Putamen (tissue), 1 donor: ENCODE results near the gene PALM3.

Experiments
- DNase-seq: peaks from one replicate; pipeline ENCODE4 v3.0.0-alpha.2; 2016; ENCODE audit warnings: low spot score

PALM3 gene, protein sequence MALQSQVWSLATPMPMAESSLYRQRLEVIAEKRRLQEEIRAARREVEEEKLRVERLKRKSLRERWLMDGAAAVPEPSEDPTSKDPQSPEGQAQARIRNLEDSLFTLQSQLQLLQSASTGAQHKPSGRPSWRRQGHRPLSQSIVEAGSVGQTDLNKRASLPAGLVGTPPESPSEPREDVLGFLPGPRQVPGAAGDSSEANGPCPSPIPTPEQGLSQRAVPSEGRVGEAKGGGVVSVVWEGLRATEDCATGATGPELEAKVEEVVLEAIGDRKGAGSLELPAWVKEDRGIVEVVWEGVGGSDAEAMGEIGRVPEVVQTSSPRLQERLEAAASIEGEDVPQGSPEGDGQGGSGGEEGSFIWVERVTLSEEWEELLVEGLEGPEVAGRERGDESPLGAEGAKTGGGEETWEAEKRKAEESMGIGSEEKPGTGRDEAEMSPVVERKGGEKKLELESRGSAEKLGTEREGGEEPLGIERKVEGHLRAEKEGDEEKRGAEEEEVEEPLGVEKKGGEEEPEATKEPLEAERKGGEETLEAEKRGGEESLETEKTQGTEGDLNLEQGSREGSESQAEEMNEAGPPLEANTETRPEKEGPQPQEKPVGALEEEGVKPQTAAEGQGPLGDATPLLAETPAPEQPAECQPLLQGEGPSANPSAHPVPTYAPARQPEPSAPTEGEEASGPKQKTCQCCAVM

GRCh38 chr19:14061751-14062557 is at the start of gene PALM3:
TSS of gene PALM3 (minus strand) at chr19:14062076. CDS start at chr19:14061980, 96 bp downstream.
- no peak for DNase-seq

DNA sequence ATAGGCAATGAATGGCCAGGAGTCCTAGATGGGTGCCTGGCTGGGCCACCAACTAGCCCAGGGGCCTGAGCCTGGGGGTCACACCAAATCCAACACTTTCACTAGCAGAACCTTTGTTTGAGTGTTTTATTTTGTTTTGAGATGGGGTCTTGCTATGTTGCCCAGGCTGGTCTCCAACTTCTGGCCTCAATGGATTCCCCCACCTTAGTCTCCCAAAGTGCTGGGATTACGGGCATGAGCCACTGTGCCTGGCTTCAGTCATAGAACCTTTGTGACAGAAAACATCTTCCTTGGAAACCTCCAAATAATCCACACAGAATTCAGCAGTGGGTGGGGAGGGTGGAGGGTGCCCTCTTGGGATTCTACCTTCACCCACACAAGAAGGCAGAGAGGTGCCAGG is 49.6 kb upstream of the PALM3 start:
- no peak for DNase-seq

DNA sequence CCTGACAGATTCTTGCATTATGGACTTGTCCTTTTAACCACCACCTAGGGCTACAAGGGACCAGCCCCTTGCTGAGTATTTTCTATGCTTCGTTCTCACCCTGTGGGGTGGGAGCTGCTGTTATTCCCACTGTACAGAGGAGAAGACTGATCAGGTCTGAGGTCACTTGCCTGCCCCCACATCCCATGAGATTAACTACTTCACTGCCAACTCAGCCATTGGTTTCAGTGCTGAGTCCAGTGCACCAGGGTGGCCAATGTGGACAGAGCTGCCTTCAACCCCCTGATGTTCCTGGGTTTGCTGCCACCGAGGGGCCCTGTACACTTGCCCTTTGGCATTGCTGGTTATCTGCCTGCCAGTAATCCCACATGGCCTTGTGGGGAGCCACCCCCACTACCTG is 48.8 kb upstream of the PALM3 start:
- DNase-seq: no peak

GRCh38 chr19:14107581-14108461 is 45.9 kb upstream of the PALM3 start:
- DNase-seq: no peak

DNA sequence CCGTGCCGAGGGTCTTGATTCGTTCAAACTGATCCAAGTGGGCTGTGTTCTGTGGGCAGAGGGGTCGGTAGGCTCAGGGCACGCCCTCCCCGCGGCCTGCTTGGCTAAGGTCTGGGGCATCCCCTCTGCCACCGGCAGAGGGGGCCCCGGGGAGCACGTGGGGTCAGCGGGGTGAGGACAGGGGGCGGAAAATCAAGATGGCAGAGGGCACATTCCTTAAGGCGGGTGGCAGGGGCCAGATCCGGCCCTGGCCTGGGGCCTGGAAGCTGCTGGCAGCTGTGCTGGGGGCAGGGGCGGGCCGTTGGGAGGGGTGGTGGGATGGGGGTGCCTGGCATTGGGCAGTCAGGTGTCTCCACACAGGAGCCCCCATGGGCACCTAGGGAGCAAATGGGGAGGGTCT is 45.0 kb upstream of the PALM3 start:
- no peak for DNase-seq

DNA sequence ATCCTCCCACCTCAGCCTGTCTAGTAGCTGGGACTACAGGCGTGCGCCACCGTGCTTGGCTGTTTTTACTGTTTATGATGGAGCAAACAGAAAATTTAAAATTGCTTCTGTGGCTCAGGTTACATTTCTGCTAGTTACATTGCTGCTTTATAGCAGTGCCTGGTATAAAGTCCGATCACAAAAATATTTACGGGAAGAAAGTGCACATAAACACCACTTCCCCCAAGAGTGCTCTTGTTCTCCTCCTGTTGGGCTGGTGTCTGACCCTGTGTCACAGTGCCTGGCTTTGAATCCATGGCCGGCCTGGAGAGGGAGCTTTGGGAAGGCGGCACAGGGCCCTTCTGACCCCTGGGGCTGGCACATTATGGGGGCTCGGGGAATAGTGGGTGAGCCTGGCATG is 43.8 kb upstream of the PALM3 start:
- DNase-seq: no peak

DNA sequence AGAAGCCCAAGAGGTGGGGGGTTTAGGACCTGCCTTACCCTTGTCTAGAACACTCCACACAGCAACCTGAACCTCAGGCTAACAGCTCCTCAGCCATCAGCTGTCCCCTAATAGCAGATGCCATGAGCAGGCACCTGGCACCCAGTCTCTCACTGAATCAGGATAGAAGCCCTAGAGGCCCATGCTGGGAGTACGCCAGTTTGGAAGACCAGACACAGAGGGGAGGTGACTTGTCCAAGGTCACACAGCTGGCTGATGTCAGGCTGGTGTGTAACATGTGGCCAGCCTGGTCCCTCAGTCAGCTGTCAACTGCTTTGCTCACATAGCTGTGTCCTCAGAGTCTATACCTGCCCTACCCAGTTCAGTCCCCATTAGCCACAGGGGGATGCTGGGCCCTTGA is 41.4 kb upstream of the PALM3 start:
- no peak for DNase-seq

DNA sequence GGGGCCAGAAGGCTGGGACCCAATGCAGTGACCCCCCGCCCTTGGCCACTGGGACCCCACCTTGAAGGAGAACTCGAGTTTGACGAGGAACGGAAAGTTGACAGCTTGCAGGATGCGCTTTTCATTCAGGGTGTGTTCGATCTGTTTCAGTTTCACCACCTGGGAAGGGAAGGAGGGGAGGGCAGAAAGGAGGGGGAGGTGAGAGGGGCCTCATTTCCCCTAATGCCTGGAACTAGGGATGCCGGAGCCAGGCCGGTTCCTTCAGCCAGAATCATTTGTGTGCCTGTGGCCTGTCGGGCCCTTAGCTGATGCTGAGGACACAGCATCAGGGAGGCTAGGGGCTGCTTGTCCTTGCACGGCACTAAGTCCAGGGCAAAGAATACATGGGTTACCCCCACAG is 40.9 kb upstream of the PALM3 start:
- no peak for DNase-seq

GRCh38 chr19:14102102-14102696 is 40.3 kb upstream of the PALM3 start:
- no peak for DNase-seq

DNA sequence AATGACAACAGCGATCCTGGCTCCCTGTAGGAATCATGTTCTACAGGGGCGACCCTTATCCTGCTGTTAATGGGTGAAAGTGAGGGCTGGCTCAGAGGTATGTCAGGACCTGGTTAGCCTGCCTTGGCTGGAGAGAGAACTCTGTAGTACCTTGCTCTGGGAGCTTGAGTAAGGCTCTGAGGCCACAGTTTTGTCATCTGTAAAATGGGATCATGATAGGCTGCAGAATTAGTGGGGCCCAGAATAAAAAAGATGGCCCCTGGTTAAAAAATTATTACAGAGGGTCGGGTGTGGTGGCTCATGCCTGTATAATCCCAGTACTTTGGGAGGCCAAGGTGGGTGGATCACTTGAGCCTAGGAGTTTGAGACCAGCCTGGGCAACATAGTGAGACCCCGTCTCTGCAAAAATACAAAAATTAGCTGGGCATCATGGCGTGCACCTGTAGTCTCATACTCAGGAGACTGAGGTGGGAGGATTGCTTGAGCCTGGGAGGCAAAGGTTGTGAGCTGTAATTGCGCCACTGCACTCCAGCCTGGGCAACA is 39.2 kb upstream of the PALM3 start:
- no peak for DNase-seq

DNA sequence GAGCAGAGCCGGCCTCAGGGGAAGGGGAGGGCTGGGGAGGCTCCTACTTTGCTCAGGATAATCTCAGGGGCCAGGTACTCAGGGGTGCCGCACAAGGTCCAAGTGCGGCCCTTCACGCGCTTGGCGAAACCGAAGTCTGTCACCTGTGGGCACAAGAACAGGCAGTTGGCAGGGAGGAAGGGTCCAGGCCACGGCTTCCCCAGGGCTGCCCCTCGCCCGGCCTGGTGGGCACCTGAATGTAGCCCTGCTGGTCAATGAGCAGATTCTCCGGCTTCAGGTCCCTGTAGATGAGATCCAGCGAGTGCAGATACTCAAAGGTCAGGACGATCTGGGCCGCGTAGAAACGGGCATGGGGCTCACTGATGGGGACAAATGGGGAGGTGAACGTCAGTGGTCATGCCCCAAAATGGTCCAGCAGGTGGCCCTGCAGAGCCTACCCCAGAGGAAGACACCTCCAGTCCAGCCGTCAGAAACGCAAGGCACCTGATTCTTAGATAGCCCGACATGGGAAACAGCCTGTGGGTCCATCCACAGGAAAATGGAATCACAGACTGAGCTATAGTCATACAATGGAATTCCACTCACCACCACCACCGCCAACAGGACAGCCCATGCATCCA is 35.8 kb upstream of the PALM3 start:
- DNase-seq: no peak

DNA sequence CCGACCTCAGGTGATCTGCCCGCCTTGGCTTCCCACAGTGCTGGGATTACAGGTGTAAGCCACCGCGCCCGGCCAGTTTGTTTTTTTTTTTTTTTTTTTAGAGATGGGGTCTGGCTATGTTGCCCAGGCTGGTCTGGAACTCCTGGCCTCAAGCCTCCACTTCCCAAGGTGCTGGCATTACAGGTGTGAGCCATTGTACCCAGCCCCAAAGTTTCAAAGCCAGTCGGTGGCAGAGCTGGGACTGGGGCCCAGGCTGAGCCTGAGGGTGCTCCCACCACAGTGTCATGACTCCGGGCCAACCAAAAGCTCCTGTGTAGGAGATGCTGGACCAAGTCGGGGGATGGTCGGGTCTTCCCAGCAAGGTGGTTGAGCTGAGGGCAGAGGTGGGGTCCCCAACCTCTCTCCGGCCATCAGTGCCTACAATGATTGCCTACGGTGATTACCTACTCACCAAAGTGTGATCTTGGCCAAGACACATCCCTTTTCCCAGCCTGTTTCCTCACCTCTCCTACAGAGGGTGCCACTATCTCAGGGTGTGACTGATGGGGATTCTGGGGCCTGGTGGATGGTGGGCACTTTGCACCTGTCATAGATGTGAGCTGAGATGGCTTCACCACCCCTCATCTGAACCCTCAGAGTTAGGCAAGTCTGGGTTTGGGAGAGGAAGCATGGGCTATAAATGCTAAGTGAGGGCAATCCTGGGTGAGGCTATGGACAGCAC is 34.6 kb upstream of the PALM3 start:
- DNase-seq: no peak

GRCh38 chr19:14094854-14095253 is 33.0 kb upstream of the PALM3 start:
- no peak for DNase-seq

DNA sequence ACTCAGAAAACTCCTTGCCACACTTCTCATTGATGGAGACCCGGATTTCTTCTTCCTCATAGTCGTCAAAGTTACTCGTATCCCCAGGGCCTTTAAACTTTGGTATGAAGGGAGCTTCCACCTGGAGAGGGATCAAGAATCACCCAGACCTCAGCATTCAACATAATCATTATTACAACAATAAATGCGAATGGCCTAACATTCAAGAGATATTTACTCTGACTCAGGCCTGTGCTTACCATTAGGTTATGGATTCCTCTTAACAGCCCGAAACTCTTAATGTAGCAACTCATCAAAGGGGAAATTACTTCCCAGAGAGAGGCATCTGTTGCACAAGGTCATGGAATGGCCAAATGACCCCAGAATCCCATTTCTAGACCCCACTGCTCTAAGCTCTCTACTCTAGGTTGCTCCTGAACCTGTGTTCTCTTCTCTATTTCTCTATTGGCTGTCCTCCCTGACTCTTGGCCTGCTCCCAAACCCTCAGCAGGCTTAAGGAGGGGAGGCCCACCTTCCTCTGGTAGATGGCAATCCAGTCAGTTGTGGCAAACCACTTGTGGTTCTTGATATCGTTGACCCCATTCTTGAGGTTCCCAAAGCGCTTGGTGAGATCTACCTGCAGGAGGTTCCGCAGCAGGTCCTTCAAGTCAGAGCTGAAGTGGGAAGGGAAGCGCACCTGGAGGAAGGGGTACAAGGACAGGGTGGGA is 31.4 kb upstream of the PALM3 start:
- DNase-seq: no peak

DNA sequence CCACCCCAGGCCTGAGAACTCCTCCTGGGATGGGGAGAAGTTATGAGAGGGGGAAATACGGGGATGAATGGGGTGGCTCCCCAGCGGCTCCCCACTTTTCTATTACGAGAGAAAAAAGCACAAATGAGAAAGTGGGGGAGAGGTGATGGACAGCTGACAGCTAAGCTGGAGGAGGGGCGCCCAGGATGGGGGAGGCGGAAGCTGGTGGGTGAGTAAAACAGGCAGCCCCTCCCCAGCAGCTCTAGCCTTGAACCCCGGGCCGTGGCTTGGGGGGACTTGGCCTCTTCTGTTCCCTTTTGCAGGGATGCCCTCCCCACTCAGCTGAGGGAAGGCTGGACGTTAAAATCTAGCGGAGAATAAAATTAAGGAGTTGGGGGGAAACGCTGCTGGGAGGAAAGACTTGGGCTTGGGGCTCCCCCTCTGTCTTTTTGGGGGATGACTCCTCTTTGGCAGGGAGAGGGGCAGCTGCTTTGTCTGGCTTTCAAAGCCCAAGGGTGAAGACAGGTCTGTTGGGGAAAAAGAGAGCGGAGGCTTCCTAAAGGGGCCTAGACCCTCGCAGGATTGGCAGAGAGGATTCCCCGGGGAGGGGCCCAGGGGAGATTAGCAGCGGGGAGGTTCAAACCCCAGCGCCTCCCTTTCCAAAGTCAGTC is 30.1 kb upstream of the PALM3 start:
- DNase-seq: no peak

GRCh38 chr19:14091081-14091812 is 29.4 kb upstream of the PALM3 start:
- DNase-seq: peak; percentile 64

GRCh38 chr19:14090509-14091080 is 28.7 kb upstream of the PALM3 start, which contains the start of gene SAMD1:
TSS of gene SAMD1 (minus strand) at chr19:14090751.
- DNase-seq: peak; percentile 89
